Mononuclear cell (primary cell): ENCODE measurements around the gene SLC25A42. TPM values are rescaled to one million over a fixed set of nuclear protein-coding genes. Genes with fewer than 3 reads are reported as not detected.
"Not testable (repeated sequence)": the region's sequence is repeated elsewhere in the genome, so short reads cannot be mapped to it uniquely, and the experiment has no call there.

Source experiments
- H3K27me3 ChIP-seq: 2 replicates; pipeline ENCODE4 v1.6.0; 2011; ENCODE audit warnings: low read length, control low read depth; ENCODE audit not compliant: insufficient read depth
- H3K4me1 ChIP-seq: 2 replicates; pipeline ENCODE4 v1.5.1; 2011; ENCODE audit warnings: mild to moderate bottlenecking, low read length, control low read depth; ENCODE audit not compliant: insufficient read depth
- H3K4me3 ChIP-seq: 2 replicates; pipeline ENCODE4 v1.5.1; 2011; ENCODE audit warnings: mild to moderate bottlenecking, low read length, moderate library complexity
- H3K9me3 ChIP-seq: 2 replicates; pipeline ENCODE4 v1.5.1; 2011; ENCODE audit warnings: low read depth, mild to moderate bottlenecking, control low read depth, low read length
- total RNA-seq: library from RNA; depleted of rRNA; stranded (reverse); fragments of >200 nt; gene quantifications from one replicate; pipeline ENCODE4 v1.2.3, GENCODE V29; 2012

The SLC25A42 gene
- total RNA-seq, 1 donor: 6.4 TPM

GRCh38 chr19:19145281-19145680 is 81.5 kb downstream of the SLC25A42 start:
- no peaks in the 10 kb centered on the region for H3K9me3 ChIP-seq
- no peaks in the 10 kb centered on the region for H3K4me1 ChIP-seq
- no peaks in the 10 kb centered on the region for H3K27me3 ChIP-seq
- no peak overlapping the region for H3K4me3 ChIP-seq

DNA sequence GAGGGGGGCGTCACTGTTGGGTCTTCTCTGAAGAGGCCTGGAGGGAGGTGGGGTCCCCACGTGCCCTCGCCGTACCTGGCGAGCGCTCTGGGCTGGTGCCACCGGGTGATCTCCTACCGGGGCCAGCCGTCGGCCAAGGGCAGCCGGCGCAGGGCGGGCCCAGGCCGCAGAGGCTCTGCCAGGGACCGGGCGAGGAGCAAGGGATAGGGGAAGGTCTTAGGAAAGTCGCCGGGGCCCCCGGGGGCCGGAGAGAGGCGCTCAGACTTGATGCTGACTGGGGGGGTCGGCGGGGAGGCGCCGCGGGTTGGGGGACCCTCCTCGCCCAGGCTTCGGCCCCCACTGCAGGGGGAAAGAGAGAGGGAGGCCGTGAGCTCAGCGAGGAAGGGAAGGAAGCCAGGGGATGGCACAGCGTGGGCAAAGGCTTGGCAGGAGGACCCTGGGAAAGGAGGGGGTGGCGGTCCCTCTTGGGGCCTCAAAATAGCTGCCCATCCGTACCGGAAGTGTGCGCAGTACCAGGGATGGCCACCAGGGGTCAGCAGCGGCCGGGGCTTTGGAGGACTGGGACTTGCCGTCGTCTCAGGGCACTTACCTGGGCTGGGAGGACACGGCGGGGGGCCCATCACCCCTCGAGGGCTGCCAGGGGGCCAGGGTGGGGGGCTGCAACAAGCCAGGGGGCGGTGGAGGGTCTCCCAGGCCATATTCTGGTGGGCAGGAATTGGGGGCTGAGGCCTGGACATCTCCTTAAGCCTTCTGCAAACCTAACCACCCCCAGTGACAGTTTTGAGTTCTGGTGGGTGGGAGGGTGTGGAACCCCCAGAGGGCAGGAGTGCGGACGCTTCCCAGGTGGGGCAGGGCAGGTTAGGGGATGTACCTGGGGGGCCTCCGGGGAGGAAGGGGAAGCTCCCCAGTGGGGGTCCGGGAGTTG is 82.2 kb downstream of the SLC25A42 start:
- Histone ChIP-seq H3K9me3 (no peaks in the 10 kb centered on the region), H3K4me1 (no peaks in the 10 kb centered on the region), H3K4me3 (no peak overlapping the region), H3K27me3 (no peaks in the 10 kb centered on the region)

GRCh38 chr19:19146865-19147264 is 83.1 kb downstream of the SLC25A42 start:
- Histone ChIP-seq H3K4me1 (no peaks in the 10 kb centered on the region), H3K9me3 (no peaks in the 10 kb centered on the region), H3K4me3 (no peak overlapping the region), H3K27me3 (no peaks in the 10 kb centered on the region)

DNA sequence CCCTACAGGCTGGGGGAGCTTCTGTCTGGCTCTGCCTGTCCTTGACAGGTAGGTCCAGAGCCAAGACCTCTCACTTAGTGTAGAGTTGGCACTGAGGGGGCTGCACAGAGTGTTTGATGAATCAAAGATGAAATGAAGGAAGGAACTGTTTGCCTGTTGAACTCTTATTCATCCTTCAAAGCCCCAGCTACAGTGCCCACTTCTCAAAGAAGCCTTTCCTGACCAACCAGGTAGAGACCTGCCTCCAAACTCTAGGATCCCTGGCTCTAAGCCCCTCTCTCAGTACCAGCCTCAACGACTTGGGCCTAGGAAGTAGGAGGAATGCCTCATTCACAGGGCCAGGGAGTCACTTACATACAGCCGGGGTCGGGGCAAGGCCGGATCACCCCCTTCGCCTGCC is 83.5 kb downstream of the SLC25A42 start:
- no peaks in the 10 kb centered on the region for H3K27me3 ChIP-seq
- H3K4me1 ChIP-seq: no peaks in the 10 kb centered on the region
- no peak overlapping the region for H3K4me3 ChIP-seq
- no peaks in the 10 kb centered on the region for H3K9me3 ChIP-seq

GRCh38 chr19:19148504-19148903 is 84.7 kb downstream of the SLC25A42 start:
- H3K27me3 ChIP-seq, H3K4me1 ChIP-seq, H3K4me3 ChIP-seq, H3K9me3 ChIP-seq: not testable (repeated sequence)

DNA sequence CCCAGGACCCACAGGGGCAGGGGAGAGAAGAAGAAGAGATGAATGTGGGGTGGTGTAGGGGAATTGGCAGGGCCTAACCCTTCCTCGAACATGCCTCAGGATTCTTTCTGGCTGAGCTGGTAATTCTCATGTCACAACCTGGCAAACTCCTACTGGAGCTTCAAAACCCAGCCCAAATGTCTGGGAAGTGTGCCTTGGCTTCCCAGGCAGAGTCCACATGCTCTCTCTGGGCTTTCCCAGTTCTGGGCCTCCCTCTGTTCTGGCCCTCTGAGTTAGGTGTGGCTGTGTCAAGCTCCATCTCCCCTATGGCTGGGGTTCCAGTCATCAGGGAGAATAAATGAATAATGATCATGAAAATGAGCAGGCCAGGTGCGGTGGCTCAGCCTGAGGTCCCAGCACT is 85.6 kb downstream of the SLC25A42 start:
- no peak overlapping the region for H3K4me3 ChIP-seq
- no peaks in the 10 kb centered on the region for H3K9me3 ChIP-seq
- no peaks in the 10 kb centered on the region for H3K27me3 ChIP-seq
- H3K4me1 ChIP-seq: no peaks in the 10 kb centered on the region

DNA sequence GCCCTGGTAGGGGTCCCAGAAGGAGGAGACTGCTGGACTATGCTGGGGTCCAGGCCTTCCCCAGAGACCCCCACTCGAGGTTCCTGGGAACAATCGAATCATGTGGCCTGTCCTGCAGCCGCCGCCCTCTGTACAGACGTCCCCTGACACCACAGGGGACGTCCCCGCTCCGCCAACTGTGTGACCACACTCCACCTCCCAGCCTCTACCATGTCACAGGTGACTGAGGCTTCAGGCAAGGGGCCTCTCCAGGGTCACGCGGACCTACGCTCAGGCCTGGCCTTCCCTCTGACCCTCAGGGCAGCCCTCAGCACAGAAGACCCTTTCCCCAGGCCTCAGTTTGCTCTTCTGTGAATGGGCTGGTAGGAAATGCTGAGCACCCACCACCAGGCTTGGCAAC is 87.6 kb downstream of the SLC25A42 start:
- no peaks in the 10 kb centered on the region for H3K9me3 ChIP-seq
- no peaks in the 10 kb centered on the region for H3K4me1 ChIP-seq
- no peak overlapping the region for H3K4me3 ChIP-seq
- H3K27me3 ChIP-seq: no peaks in the 10 kb centered on the region

DNA sequence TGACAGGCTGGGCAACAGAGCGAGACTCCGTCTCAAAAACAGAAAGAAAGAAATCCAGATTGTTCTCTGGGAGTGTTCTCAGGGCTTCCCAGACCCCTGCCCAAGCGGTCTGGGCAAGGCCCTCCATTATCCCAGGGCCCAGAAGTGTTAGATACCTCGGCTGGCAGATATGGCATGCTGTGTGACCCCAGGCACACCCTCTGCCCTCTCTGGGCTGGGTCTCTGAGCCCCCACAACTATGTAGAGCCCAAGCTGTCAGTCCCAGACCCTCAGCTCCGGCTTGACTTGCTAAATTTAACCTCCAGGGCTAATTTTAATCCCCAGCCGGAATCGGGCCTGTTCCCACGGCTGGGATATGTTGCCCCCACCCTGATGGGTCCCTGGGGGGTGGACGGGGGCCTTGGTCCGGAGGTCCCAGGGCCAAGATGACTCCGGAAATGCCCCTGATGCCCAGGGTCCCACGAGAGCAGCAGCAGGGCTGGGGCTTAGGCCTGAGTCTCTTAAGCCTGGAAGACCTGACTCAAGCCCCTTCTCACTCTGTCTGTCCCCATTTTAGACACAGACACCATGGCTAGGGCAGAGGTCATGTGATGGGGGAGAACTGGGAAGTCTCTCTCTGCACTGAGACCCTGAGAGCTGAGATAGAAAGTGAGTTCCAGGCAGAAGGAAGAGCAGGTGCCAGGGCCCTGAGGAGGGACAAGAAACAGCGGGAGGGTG is 89.0 kb downstream of the SLC25A42 start:
- H3K4me1 ChIP-seq: no peaks in the 10 kb centered on the region
- H3K9me3 ChIP-seq: no peaks in the 10 kb centered on the region
- H3K27me3 ChIP-seq: no peaks in the 10 kb centered on the region
- no peak overlapping the region for H3K4me3 ChIP-seq

DNA sequence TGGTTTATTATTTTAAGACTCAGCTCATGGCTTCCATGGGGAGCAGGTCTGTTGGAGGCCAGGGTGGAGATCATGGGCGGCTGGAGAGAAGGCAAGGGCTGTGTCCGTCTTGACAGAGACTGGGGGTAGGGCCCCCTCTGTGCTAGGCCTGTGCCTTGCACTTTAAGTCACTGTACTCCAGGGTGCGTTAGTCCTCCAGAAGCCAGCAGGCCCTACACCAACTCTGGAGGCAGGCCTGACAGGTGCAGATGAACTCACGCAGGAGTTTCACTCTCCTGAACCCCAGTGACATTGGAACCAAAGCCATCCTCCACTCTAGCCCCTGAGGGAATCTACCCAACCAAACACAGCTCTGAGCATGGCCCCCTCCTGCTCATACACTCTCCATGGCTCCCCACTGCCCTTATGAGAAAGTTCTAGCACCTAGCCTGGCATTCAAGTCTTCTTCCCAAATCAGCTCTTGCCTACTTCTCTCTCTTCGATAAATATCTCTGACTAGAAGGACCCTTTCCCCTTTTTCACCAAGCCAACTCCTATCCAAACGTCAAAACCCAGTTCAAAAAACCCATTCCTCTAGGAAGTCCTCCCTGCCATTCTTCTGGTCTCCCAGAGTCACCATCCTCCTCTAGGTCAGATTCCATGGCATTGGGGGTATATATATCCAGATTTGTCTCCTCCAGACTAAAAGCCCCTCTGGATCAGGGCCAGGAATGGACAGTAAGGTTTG is 91.1 kb downstream of the SLC25A42 start:
- Histone ChIP-seq H3K9me3 (no peaks in the 10 kb centered on the region), H3K4me1 (no peaks in the 10 kb centered on the region), H3K27me3 (no peaks in the 10 kb centered on the region), H3K4me3 (no peak overlapping the region)

DNA sequence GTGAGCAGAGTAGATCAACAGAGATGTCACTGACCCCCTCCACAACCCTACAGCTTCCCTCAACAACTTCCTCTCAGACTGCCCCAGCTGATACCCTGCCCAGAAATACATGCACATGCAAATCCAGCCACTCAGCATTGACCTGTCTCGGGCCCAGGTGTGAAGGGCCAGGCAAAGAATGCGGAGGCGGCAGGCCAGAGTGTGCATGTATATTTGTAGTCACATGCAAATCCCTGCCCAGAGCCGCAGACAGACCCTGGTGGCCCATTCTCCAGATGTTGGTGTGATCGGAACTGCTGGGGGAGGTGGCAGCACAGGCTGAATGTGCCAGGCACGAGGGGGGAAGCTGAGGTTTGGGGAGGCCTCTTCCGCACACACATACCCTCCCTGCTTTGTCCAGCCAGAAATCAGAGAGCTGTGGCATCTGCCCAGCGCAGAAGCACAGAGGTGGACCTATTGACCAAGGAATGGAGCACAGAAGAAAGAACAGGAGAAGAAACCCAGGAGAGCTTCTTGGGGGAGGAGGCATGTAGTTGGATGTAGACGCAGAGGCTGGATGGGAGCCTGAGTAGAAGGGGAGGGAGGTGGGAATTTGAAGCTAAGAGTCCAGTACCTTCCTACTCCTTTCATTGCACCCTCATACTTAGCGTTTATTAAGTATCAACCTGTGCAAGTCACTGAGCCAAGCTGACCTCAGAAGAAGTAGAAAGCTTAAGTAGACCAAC is 91.9 kb downstream of the SLC25A42 start:
- Histone ChIP-seq H3K4me1 (no peaks in the 10 kb centered on the region), H3K4me3 (no peak overlapping the region), H3K27me3 (no peaks in the 10 kb centered on the region), H3K9me3 (no peaks in the 10 kb centered on the region)

GRCh38 chr19:19157808-19158207 is 94.0 kb downstream of the SLC25A42 start:
- H3K4me1 ChIP-seq: no peaks in the 10 kb centered on the region
- no peak overlapping the region for H3K4me3 ChIP-seq
- no peaks in the 10 kb centered on the region for H3K9me3 ChIP-seq
- no peaks in the 10 kb centered on the region for H3K27me3 ChIP-seq

DNA sequence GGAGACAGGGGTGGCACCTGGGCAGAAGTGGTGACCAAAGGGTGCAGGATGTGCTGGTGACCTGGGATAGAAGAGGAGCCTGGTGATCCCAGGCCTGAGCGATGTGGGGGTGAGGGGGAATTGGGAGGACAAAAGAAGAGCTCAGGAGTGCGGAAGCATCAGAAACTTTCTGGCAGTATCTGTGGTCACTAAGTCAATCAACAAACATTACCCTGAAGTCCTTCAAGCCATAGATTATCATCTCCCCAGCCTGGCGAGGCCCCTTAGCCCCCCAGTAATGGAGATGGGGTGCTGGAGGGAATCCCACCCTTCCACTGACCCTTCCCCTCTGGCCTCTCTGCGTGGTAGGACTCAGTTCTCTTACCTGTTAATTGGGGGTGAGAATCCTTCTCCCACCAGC is 95.7 kb downstream of the SLC25A42 start:
- Histone ChIP-seq H3K9me3 (no peaks in the 10 kb centered on the region), H3K4me3 (no peak overlapping the region), H3K4me1 (no peaks in the 10 kb centered on the region), H3K27me3 (no peaks in the 10 kb centered on the region)

DNA sequence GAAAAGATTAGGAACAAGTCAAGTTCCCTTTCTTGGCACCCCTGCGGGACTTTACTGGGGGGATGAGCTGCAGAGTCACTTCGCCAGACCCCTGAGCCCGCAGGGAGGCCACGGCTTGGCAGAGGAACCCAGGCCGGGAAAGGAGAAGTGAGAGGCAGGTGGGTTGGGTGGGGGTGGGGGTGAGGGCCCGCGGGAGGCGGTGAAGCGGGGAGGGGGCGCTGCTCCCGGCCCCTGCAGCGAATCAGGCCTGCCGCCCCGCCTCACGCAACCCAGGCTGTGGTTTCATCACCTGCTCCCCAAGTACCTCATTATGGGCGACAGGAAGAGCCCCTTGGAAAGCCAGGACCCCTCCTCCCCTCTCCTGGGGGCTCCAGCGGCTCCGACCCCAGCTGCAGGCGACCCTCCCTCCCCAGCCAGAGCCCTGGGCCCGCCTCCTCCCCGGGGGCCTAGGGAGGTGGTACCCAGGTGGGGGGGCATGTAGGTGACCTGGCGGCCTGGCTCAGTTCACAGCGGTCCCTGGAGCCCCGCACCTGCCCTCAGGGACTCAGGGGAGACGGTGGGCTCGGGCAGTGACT is 96.8 kb downstream of the SLC25A42 start:
- Histone ChIP-seq H3K4me1 (no peaks in the 10 kb centered on the region), H3K27me3 (no peaks in the 10 kb centered on the region), H3K4me3 (no peak overlapping the region), H3K9me3 (no peaks in the 10 kb centered on the region)

DNA sequence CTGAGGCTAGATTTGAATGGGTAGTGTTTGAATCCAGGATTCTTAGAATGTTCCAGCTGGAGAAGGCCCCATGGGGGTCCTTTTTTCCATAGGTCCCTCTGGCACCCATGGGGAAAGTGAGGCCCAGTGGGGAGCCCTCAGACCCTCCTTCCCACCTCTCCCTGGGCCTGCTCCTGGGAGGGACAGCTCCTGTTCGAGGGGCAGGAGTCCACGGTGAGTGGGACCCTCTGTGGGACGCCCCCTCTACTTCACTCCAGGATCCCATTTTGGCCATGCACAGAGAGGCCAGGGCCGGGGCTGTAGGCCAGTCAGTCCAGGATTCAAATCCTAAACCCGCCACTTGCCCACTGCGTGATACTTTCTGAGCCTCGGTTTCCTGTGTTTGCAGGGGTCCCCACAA is 98.7 kb downstream of the SLC25A42 start:
- no peak overlapping the region for H3K4me3 ChIP-seq
- H3K9me3 ChIP-seq: no peaks in the 10 kb centered on the region
- H3K4me1 ChIP-seq: no peaks in the 10 kb centered on the region
- H3K27me3 ChIP-seq: no peaks in the 10 kb centered on the region
